ENCODE data around the gene TUBB2A.
A peak's percentile ranks its signal among the peaks of the same experiment; 100 is the strongest.

Gene TUBB2A

GRCh38 chr6:3122823-3123182 lies 34.5 kb downstream of the TUBB2A start:
- DNase-seq (ENCODE audit: low read depth in 2 of 2) = no peak

GRCh38 chr6:3120765-3121089 lies 36.6 kb downstream of the TUBB2A start:
- DNase-seq (ENCODE audit: low read depth in 2 of 2) = no peak

- DNase-seq (ENCODE audit: low read depth in 2 of 2) = no peak
Observed at GRCh38 chr6:3119040-3119723, 38.2 kb downstream of the TUBB2A start.

GRCh38 chr6:3118353-3119039 lies 38.8 kb downstream of the TUBB2A start, which contains the start of gene BPHL:
Gene BPHL (plus strand): TSS chr6:3118711. CDS start chr6:3118741, 30 bp downstream.
- DNase-seq (ENCODE audit: low read depth in 2 of 2) = peak; percentile 65 to 69

- no peak for DNase-seq (ENCODE audit: low read depth in 2 of 2)
Observed at GRCh38 chr6:3117912-3118352, 39.4 kb downstream of the TUBB2A start.

GRCh38 chr6:3114377-3114776 lies 43.0 kb downstream of the TUBB2A start:
- no peak for DNase-seq (ENCODE audit: low read depth in 2 of 2)

- DNase-seq (ENCODE audit: low read depth in 2 of 2) = no peak
Observed at GRCh38 chr6:3109761-3110160, 47.6 kb downstream of the TUBB2A start.

- DNase-seq (ENCODE audit: low read depth in 2 of 2) = no peak
Observed at GRCh38 chr6:3108746-3109414, 48.5 kb downstream of the TUBB2A start.
